ENCODE data around the gene UNC45B.

Gene UNC45B

DNA sequence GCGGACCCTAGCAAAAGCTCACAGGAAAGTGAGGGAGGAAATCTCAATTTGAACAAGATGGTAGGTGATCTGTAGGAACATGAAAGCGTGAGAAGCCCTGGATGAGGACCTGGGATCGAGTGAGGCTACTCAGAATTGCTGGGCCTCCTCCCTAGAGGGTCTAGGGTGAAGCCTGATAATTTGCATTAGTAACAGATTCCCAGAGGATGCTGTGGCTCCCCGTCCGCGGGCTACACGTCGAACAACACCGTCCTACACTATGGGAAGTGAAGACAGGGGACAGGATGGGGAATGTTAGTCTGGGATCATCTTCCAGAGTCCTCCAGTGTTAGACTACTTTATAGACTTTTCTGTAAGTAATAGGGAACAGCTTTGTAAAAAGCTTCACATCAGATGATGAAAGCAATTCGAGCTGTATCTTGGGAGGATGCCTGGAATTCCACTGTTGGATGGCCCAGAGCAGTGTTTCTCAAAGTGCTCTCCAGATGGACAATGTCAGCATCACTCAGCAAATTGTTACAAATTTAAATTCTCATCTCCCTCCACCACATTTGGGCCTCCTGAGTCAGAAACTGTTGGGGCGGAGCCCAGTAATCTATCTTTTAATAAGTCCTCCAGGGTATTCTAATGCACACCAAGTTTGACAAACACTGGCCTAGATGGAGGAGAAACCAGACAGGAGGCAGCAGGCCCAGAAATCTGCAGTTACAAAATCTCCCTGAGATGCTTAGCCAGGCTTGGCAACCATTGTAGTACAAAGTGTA, 19.7 kb upstream of the UNC45B start:
- WGBS, 2 donors (ENCODE audit: extremely low coverage in 2 of 2, insufficient read length in 2 of 2, insufficient replicate concordance in 1 of 2), result no CpG with 5 or more reads among the region's 11 CpGs

DNA sequence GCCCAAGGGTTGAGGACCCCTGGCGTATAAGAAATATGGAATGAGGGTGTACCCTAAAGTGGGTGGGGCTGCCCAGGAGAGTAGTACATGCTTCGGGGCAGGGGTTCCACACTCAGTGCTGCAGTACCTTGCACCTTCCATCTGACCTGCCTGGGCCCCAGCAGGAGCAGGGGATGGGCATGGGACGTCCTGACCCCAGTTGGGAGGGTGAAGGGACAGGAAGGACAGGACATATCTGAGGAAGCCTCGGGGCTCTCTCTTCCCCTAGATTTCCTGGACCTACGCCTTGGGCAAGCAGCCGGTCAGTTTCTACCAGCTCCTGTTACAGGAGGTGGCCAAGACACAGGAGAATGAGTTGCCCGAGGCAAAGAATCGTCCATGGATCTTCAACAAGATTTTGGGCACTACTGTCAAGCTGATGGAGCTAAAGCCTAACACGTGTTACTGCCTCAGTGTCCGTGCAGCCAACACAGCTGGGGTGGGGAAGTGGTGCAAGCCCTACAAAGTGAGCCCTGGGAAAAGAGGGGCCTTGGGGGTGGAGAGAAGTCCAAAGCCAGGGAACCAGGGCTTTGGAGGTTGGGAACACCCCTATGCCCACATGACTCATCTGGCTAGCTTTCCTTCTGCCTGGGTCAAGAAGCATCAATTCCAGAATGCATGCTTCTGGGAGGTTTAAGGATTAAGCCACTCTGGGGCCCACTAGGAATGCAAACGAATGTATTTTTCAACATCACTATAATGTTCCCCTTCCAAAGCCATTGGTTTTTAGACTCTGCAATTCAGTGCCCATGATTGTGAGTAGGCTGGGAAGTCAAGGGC, 18.3 kb upstream of the UNC45B start:
- Histone ChIP-seq H4K91ac (ENCODE audit: low read depth, low read length, poor library complexity) (no peak overlapping the region), H3K4me2 (ENCODE audit: insufficient read depth, low read length, poor library complexity, severe bottlenecking) (no peak overlapping the region), H2BK12ac (ENCODE audit: low read length) (no peak overlapping the region), H2BK120ac (ENCODE audit: low read depth, low read length) (no peak overlapping the region), H2BK5ac (ENCODE audit: low read length) (no peak overlapping the region), H3K36me3 (replicated peaks in 1 of 2; ENCODE audit: control insufficient read depth in 2 of 2, insufficient read depth in 2 of 2, low read length in 2 of 2) (peaks cover 34 to 47% of the 10 kb centered on the region in 2 donors), H2BK15ac (ENCODE audit: low read length) (no peak overlapping the region), H4K8ac (ENCODE audit: low read depth, low read length) (no peak overlapping the region), H3K27ac (replicated peaks; ENCODE audit: low read length) (no peak overlapping the region), H3K27me3 (ENCODE audit: control insufficient read depth in 3 of 3, insufficient read depth in 3 of 3, low read depth in 1 of 3, low read length in 3 of 3) (no peaks in the 10 kb centered on the region), H3K9me3 (replicated peaks in 1 of 2; ENCODE audit: control insufficient read depth in 2 of 2, insufficient read depth in 1 of 2, low read depth in 1 of 2, low read length in 2 of 2) (peaks cover 5 to 10% of the 10 kb centered on the region in 2 donors), H3K23ac (ENCODE audit: low read depth, low read length, poor library complexity) (peak overlapping the region; percentile 35), H3K14ac (ENCODE audit: low read length) (no peak overlapping the region), H3K18ac (ENCODE audit: low read length) (no peak overlapping the region), H2AFZ (ENCODE audit: low read length) (no peak overlapping the region), H3K9ac (ENCODE audit: low read depth, low read length, poor library complexity) (no peak overlapping the region), H3K4me3 (ENCODE audit: low read length in 2 of 2) (no peak overlapping the region), H3K4ac (ENCODE audit: low read length) (no peak overlapping the region), H3K4me1 (ENCODE audit: control insufficient read depth in 2 of 2, insufficient read depth in 1 of 2, low read depth in 1 of 2, low read length in 2 of 2) (no peaks in the 10 kb centered on the region), H3K79me1 (ENCODE audit: low read depth, low read length) (no peaks in the 10 kb centered on the region), H2AK5ac (ENCODE audit: low read depth, low read length) (no peak overlapping the region)
- WGBS, 2 donors (ENCODE audit: extremely low coverage in 2 of 2, insufficient read length in 2 of 2, insufficient replicate concordance in 1 of 2), result no CpG with 5 or more reads among the region's 11 CpGs
- no peak for DNase-seq (ENCODE audit: low spot score)

More for the DNA sequence above, 19.7 kb upstream of the UNC45B start:
- Histone ChIP-seq H2BK120ac (ENCODE audit: low read depth, low read length) (no peak overlapping the region), H4K91ac (ENCODE audit: low read depth, low read length, poor library complexity) (no peak overlapping the region), H2AK5ac (ENCODE audit: low read depth, low read length) (no peak overlapping the region), H3K14ac (ENCODE audit: low read length) (no peak overlapping the region), H3K4me2 (ENCODE audit: insufficient read depth, low read length, poor library complexity, severe bottlenecking) (no peak overlapping the region), H4K8ac (ENCODE audit: low read depth, low read length) (no peak overlapping the region), H3K4me1 (ENCODE audit: control insufficient read depth in 2 of 2, insufficient read depth in 1 of 2, low read depth in 1 of 2, low read length in 2 of 2) (no peaks in the 10 kb centered on the region), H3K23ac (ENCODE audit: low read depth, low read length, poor library complexity) (peak overlapping the region; percentile 52), H3K27ac (replicated peaks; ENCODE audit: low read length) (no peak overlapping the region), H2BK12ac (ENCODE audit: low read length) (no peak overlapping the region), H2BK15ac (ENCODE audit: low read length) (no peak overlapping the region), H3K27me3 (ENCODE audit: control insufficient read depth in 3 of 3, insufficient read depth in 3 of 3, low read depth in 1 of 3, low read length in 3 of 3) (no peaks in the 10 kb centered on the region), H3K9ac (ENCODE audit: low read depth, low read length, poor library complexity) (no peak overlapping the region), H3K79me1 (ENCODE audit: low read depth, low read length) (no peaks in the 10 kb centered on the region), H2AFZ (ENCODE audit: low read length) (no peak overlapping the region), H3K18ac (ENCODE audit: low read length) (no peak overlapping the region), H3K9me3 (replicated peaks in 1 of 2; ENCODE audit: control insufficient read depth in 2 of 2, insufficient read depth in 1 of 2, low read depth in 1 of 2, low read length in 2 of 2) (peaks cover 5 to 10% of the 10 kb centered on the region in 2 donors), H3K36me3 (replicated peaks in 1 of 2; ENCODE audit: control insufficient read depth in 2 of 2, insufficient read depth in 2 of 2, low read length in 2 of 2) (peaks cover 21 to 33% of the 10 kb centered on the region in 2 donors), H2BK5ac (ENCODE audit: low read length) (no peak overlapping the region), H3K4me3 (ENCODE audit: low read length in 2 of 2) (no peak overlapping the region), H3K4ac (ENCODE audit: low read length) (no peak overlapping the region)
- no peak for DNase-seq (ENCODE audit: low spot score)

DNA sequence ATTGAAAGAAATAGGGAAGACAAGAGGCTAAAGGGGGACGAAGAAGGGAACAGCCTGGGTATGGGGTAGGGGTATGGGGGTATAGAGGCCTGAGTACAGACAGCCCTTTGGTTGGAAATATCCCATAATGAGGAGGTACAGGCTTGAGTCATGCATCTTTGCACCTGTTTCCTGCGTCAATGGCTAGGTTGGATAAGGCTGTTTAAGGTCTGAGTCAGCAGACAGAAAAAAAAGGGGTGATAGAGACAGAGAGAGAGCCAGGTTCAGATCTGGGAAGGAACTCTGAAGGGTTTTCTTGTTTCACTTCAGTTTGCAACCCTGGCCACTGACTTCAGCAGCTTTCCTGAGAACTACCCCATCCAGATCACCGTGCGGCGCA, 17.7 kb upstream of the UNC45B start:
- H4K8ac ChIP-seq (ENCODE audit: low read depth, low read length), result no peak overlapping the region
- H3K27me3 ChIP-seq (ENCODE audit: control insufficient read depth in 3 of 3, insufficient read depth in 3 of 3, low read depth in 1 of 3, low read length in 3 of 3), result no peaks in the 10 kb centered on the region
- H2AK5ac ChIP-seq (ENCODE audit: low read depth, low read length), result no peak overlapping the region
- no peak overlapping the region for H3K18ac ChIP-seq (ENCODE audit: low read length)
- DNase-seq (ENCODE audit: low spot score), result no peak
- H3K79me1 ChIP-seq (ENCODE audit: low read depth, low read length), result no peaks in the 10 kb centered on the region
- H2AFZ ChIP-seq (ENCODE audit: low read length), result no peak overlapping the region
- H3K4me1 ChIP-seq (ENCODE audit: control insufficient read depth in 2 of 2, insufficient read depth in 1 of 2, low read depth in 1 of 2, low read length in 2 of 2), result no peaks in the 10 kb centered on the region
- H3K23ac ChIP-seq (ENCODE audit: low read depth, low read length, poor library complexity), result no peak overlapping the region
- H2BK120ac ChIP-seq (ENCODE audit: low read depth, low read length), result no peak overlapping the region
- no peak overlapping the region for H3K27ac ChIP-seq (replicated peaks; ENCODE audit: low read length)
- no peak overlapping the region for H3K4me2 ChIP-seq (ENCODE audit: insufficient read depth, low read length, poor library complexity, severe bottlenecking)
- no peak overlapping the region for H3K14ac ChIP-seq (ENCODE audit: low read length)
- H3K4ac ChIP-seq (ENCODE audit: low read length), result no peak overlapping the region
- no peak overlapping the region for H2BK5ac ChIP-seq (ENCODE audit: low read length)
- no peak overlapping the region for H2BK12ac ChIP-seq (ENCODE audit: low read length)
- no CpG with 5 or more reads among the region's 5 CpGs for WGBS, 2 donors (ENCODE audit: extremely low coverage in 2 of 2, insufficient read length in 2 of 2, insufficient replicate concordance in 1 of 2)
- no peak overlapping the region for H4K91ac ChIP-seq (ENCODE audit: low read depth, low read length, poor library complexity)
- H3K9me3 ChIP-seq (replicated peaks in 1 of 2; ENCODE audit: control insufficient read depth in 2 of 2, insufficient read depth in 1 of 2, low read depth in 1 of 2, low read length in 2 of 2), result peaks cover 5 to 10% of the 10 kb centered on the region in 2 donors
- no peak overlapping the region for H3K9ac ChIP-seq (ENCODE audit: low read depth, low read length, poor library complexity)
- H2BK15ac ChIP-seq (ENCODE audit: low read length), result no peak overlapping the region
- H3K36me3 ChIP-seq (replicated peaks in 1 of 2; ENCODE audit: control insufficient read depth in 2 of 2, insufficient read depth in 2 of 2, low read length in 2 of 2), result peaks cover 37 to 53% of the 10 kb centered on the region in 2 donors
- H3K4me3 ChIP-seq (ENCODE audit: low read length in 2 of 2), result no peak overlapping the region

DNA sequence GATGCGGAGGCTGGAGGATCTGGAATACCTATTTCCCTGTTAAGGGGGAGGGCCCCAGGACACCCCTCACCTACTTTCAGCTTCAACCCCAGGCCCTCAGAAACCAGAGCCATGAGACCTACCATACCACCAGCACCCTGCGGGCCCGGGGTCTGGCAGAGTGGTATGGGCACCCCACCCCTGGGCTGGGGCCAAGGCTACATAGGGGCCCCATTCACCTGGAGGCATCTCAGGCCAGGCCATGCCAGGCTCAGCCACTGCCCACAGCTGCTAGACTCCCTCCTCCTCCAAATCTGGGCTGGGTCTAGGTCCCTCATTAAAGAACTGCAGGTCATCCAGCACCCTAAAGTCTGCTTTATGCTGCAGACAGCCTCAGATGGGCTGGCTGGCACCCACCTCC, 17.2 kb upstream of the UNC45B start:
- no peak overlapping the region for H3K4me2 ChIP-seq (ENCODE audit: insufficient read depth, low read length, poor library complexity, severe bottlenecking)
- H3K36me3 ChIP-seq (replicated peaks in 1 of 2; ENCODE audit: control insufficient read depth in 2 of 2, insufficient read depth in 2 of 2, low read length in 2 of 2), result peaks cover 41 to 57% of the 10 kb centered on the region in 2 donors
- H3K27me3 ChIP-seq (ENCODE audit: control insufficient read depth in 3 of 3, insufficient read depth in 3 of 3, low read depth in 1 of 3, low read length in 3 of 3), result no peaks in the 10 kb centered on the region
- no peak overlapping the region for H3K14ac ChIP-seq (ENCODE audit: low read length)
- H3K4me1 ChIP-seq (ENCODE audit: control insufficient read depth in 2 of 2, insufficient read depth in 1 of 2, low read depth in 1 of 2, low read length in 2 of 2), result no peaks in the 10 kb centered on the region
- H3K79me1 ChIP-seq (ENCODE audit: low read depth, low read length), result no peaks in the 10 kb centered on the region
- no CpG with 5 or more reads among the region's 3 CpGs for WGBS, 2 donors (ENCODE audit: extremely low coverage in 2 of 2, insufficient read length in 2 of 2, insufficient replicate concordance in 1 of 2)
- no peak overlapping the region for H3K27ac ChIP-seq (replicated peaks; ENCODE audit: low read length)
- H3K4ac ChIP-seq (ENCODE audit: low read length), result no peak overlapping the region
- peaks cover 5 to 10% of the 10 kb centered on the region in 2 donors for H3K9me3 ChIP-seq (replicated peaks in 1 of 2; ENCODE audit: control insufficient read depth in 2 of 2, insufficient read depth in 1 of 2, low read depth in 1 of 2, low read length in 2 of 2)
- no peak overlapping the region for H3K18ac ChIP-seq (ENCODE audit: low read length)
- no peak overlapping the region for H2AK5ac ChIP-seq (ENCODE audit: low read depth, low read length)
- no peak overlapping the region for H2AFZ ChIP-seq (ENCODE audit: low read length)
- H2BK12ac ChIP-seq (ENCODE audit: low read length), result no peak overlapping the region
- peak overlapping the region; percentile 94 for H3K23ac ChIP-seq (ENCODE audit: low read depth, low read length, poor library complexity)
- no peak for DNase-seq (ENCODE audit: low spot score)
- H2BK5ac ChIP-seq (ENCODE audit: low read length), result no peak overlapping the region
- no peak overlapping the region for H2BK120ac ChIP-seq (ENCODE audit: low read depth, low read length)
- no peak overlapping the region for H2BK15ac ChIP-seq (ENCODE audit: low read length)
- no peak overlapping the region for H4K91ac ChIP-seq (ENCODE audit: low read depth, low read length, poor library complexity)
- no peak overlapping the region for H4K8ac ChIP-seq (ENCODE audit: low read depth, low read length)
- H3K9ac ChIP-seq (ENCODE audit: low read depth, low read length, poor library complexity), result no peak overlapping the region
- H3K4me3 ChIP-seq (ENCODE audit: low read length in 2 of 2), result no peak overlapping the region

Measured in neuronal stem cell (in vitro differentiated cells).